Cardiac muscle cell (in vitro differentiated cells and primary cell): ENCODE data around the gene LRRC8C. TPM values are rescaled to one million over a fixed set of nuclear protein-coding genes. Genes with fewer than 3 reads are reported as not detected.

Experiments
- DNase-seq, 2 donors: peaks; one replicate each; pipeline versions ENCODE4 v3.0.0 to v3.0.0-alpha.2; 2010 to 2017; ENCODE audit warnings: low read depth in 1 of 2, low spot score in 1 of 2
- H3K27ac ChIP-seq: fragments of 200-600 bp; sonication (generic); 2 replicates; pipeline ENCODE4 v1.5.1; 2016
- H3K27me3 ChIP-seq: fragments of 200-600 bp; sonication (generic); 2 replicates; pipeline ENCODE4 v1.6.0; 2016; ENCODE audit warnings: control low read depth
- H3K36me3 ChIP-seq: fragments of 200-600 bp; sonication (generic); 2 replicates; pipeline ENCODE4 v1.5.1; 2016; ENCODE audit warnings: control low read depth
- H3K4me1 ChIP-seq: fragments of 200-600 bp; sonication (generic); 2 replicates; pipeline ENCODE4 v1.8.1; 2017; ENCODE audit warnings: low read depth, mild to moderate bottlenecking, mixed run types
- H3K4me3 ChIP-seq: fragments of 200-600 bp; sonication (generic); 2 replicates; pipeline ENCODE4 v1.5.1; 2016; ENCODE audit warnings: mild to moderate bottlenecking
- H3K9me3 ChIP-seq: fragments of 200-600 bp; sonication (generic); 2 replicates; pipeline ENCODE4 v1.5.1; 2017; ENCODE audit warnings: low read depth, mild to moderate bottlenecking, control low read depth
- polyA plus RNA-seq: library from polyadenylated mRNA; unstranded; fragments of >200 nt; fragmentation: Nextera tagmentation; extraction: Ambion mirVana; gene quantifications from 2 replicates; pipeline ENCODE4 v1.2.1, GENCODE V29; 2016
- total RNA-seq: library from RNA; depleted of rRNA; stranded (reverse); fragments of >200 nt; gene quantifications from 2 replicates; pipeline ENCODE4 v1.2.3, GENCODE V29; 2016
- TF ChIP-seq, protein P1 (sequence below): IDR thresholded peaks from 2 replicates; pipeline ENCODE4 v1.5.1; 2012; ENCODE audit warnings: low read depth, mild to moderate bottlenecking, low read length

The LRRC8C gene
- total and polyA plus RNA-seq, 2 experiments from 2014 or later = 2.3 to 4.3 TPM

DNA sequence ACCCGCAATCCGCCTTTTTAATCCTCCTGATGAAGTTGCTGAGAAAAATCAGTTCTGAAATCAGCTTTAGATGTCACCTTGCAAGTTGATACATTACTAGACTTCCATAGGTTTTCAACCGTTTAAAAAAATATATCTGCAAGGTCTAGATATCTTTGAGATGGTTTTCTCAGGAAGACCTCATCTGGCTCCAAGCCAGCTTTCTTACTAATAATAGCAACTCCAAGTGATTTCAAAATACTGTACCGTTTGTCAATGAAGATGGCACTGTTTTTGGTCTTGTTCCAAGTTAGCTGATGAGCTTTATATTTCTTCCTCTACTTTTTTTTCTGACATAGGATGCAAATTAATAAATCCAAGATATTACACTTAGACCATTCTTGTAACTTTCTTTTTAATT is 40.3 kb downstream of the LRRC8C start:
- Histone ChIP-seq H3K4me3 (no peak overlapping the region), H3K9me3 (no peaks in the 10 kb centered on the region), H3K36me3 (no peaks in the 10 kb centered on the region), H3K27me3 (no peaks in the 10 kb centered on the region), H3K4me1 (no peaks in the 10 kb centered on the region), H3K27ac (no peak overlapping the region)
- DNase-seq = no peak
- TF ChIP-seq, protein P1, sequence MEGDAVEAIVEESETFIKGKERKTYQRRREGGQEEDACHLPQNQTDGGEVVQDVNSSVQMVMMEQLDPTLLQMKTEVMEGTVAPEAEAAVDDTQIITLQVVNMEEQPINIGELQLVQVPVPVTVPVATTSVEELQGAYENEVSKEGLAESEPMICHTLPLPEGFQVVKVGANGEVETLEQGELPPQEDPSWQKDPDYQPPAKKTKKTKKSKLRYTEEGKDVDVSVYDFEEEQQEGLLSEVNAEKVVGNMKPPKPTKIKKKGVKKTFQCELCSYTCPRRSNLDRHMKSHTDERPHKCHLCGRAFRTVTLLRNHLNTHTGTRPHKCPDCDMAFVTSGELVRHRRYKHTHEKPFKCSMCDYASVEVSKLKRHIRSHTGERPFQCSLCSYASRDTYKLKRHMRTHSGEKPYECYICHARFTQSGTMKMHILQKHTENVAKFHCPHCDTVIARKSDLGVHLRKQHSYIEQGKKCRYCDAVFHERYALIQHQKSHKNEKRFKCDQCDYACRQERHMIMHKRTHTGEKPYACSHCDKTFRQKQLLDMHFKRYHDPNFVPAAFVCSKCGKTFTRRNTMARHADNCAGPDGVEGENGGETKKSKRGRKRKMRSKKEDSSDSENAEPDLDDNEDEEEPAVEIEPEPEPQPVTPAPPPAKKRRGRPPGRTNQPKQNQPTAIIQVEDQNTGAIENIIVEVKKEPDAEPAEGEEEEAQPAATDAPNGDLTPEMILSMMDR = no peak

GRCh38 chr1:89675677-89676076 is 42.8 kb downstream of the LRRC8C start:
- no peaks in the 10 kb centered on the region for H3K9me3 ChIP-seq
- DNase-seq = no peak
- no peak overlapping the region for H3K27ac ChIP-seq
- no peaks in the 10 kb centered on the region for H3K27me3 ChIP-seq
- H3K4me3 ChIP-seq = no peak overlapping the region
- TF ChIP-seq, protein P1 = no peak
- H3K4me1 ChIP-seq = no peaks in the 10 kb centered on the region
- no peaks in the 10 kb centered on the region for H3K36me3 ChIP-seq

- DNase-seq = no peak
- Histone ChIP-seq H3K4me1 (no peaks in the 10 kb centered on the region), H3K27me3 (no peaks in the 10 kb centered on the region), H3K27ac (no peak overlapping the region), H3K36me3 (no peaks in the 10 kb centered on the region), H3K4me3 (no peak overlapping the region), H3K9me3 (no peaks in the 10 kb centered on the region)
- TF ChIP-seq, protein P1 = no peak
These were observed 48.3 kb downstream of the LRRC8C start for GRCh38 chr1:89681045-89681729.

- TF ChIP-seq, protein P1 = no peak
- no peaks in the 10 kb centered on the region for H3K27me3 ChIP-seq
- H3K36me3 ChIP-seq = no peaks in the 10 kb centered on the region
- H3K4me1 ChIP-seq = peaks cover 3% of the 10 kb centered on the region
- H3K9me3 ChIP-seq = no peaks in the 10 kb centered on the region
- no peak for DNase-seq
- no peak overlapping the region for H3K4me3 ChIP-seq
- H3K27ac ChIP-seq = no peak overlapping the region
These were observed 49.7 kb downstream of the LRRC8C start for GRCh38 chr1:89682611-89683010.

GRCh38 chr1:89685461-89685860 is 52.5 kb downstream of the LRRC8C start:
- no peaks in the 10 kb centered on the region for H3K9me3 ChIP-seq
- no peaks in the 10 kb centered on the region for H3K36me3 ChIP-seq
- peaks cover 3% of the 10 kb centered on the region for H3K4me1 ChIP-seq
- H3K4me3 ChIP-seq = no peak overlapping the region
- TF ChIP-seq, protein P1 = no peak
- H3K27me3 ChIP-seq = no peaks in the 10 kb centered on the region
- DNase-seq = no peak
- H3K27ac ChIP-seq = no peak overlapping the region
